CD4-positive, alpha-beta T cell treated with Interleukin-6 at 100 ng/mL for 8 hours (primary cell): Measurements from ENCODE around the gene LRRN3.
"Not testable (repeated sequence)": the region's sequence is repeated elsewhere in the genome, so short reads cannot be mapped to it uniquely, and the experiment has no call there.

Experiments
- DNase-seq: peaks from one replicate; pipeline ENCODE4 v3.0.0-alpha.2; 2020; ENCODE audit warnings: mixed read lengths, low spot score

LRRN3 gene

DNA sequence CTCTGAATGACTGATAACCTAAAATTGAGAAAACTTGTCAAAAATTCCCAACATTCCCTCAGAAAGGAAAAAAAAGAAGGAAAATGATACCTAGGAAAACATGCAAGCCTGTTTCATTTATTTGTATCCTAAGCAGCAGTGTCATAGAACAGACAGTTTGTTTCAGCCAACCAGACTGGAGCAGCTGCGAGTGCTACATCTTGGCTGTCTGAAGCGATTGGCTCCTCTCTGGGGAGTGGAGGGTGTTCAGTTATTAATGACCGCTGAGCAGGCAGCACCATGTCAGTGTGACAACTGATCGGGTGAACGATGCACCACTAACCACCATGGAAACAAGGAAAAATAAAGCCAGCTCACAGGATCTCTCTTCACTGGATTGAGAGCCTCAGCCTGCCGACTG is at the start of gene LRRN3:
Gene LRRN3, plus strand, starts transcription at position 282 of the 400 bp plus-strand sequence. CDS start 31,646 bp downstream, outside the sequence.
- DNase-seq, result peak; percentile 57

DNA sequence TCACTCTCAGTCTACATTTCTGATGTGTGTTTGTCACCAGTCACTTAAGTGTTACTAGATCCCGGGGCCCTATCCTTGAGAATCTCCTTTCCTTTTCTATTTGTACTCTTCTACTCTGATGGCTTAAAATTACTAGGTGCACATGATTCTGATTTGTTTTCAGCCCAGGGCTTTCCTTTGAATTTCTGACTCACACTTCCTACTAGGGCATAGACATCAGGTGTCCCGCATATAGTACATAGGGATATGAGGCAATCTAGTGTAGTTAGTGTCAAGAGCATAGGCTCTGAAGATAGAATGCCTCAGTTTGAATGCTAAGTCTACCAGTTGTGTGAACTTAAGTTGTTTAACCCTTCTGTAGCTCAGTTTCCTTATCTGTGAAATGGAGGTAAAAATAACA is 49.4 kb upstream of the LRRN3 start:
- no peak for DNase-seq

DNA sequence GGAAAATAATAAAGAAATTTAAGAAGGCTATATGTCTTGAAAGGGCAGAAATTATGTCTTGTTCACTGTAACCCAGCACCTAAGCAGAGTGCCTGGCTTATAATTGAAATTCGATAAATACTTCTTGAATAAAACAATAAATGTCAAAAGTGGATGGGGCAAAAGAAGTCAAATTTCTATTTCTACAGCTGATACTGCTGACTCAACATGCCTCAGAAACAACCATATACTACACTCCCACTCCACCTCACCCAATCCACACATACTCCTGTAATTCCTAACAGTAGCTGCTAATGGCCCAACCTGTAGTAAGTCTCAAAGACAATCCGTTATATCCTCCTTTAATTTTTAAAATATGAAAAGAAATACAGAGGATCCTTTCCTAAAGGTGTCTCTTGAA is 48.1 kb upstream of the LRRN3 start:
- no peak for DNase-seq

- DNase-seq, result no peak
Measured at GRCh38 chr7:111043561-111043960, 47.4 kb upstream of the LRRN3 start.

GRCh38 chr7:111045449-111045848 is 45.5 kb upstream of the LRRN3 start:
- DNase-seq, result no peak

GRCh38 chr7:111047595-111047994 is 43.3 kb upstream of the LRRN3 start:
- no peak for DNase-seq

DNA sequence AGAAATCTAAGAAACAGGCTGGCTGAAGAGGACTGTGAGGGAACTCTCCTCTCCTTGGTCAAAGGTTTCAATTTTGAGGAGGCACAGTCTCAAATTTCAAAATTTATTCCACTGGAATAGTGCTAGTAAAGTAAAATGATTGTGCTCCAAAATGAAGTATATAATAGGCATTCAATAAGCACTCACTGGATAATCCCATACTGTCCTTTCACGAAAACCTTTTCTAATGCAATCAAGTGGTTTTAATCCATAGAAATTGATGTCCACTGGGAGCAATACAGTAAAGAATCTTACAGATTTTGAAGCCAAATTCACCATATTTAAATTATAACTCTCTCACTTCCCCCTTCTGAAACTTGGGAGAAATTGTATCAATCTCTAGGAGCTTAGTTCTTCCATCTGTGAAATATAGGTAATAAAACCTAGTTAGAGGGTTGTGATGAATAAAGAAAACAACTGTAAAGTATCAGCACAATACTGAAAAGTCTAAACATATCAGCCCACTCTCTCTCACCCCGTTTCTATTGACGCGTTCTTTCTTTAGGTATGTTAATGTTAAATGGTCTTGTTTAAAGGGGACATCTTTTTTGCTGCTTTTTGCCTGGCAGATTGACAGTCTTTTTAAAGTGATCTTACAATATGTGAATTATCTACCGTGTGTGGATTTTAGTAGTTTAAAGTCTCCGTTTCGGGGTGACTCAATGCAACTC is 40.8 kb upstream of the LRRN3 start:
- DNase-seq, result no peak

DNA sequence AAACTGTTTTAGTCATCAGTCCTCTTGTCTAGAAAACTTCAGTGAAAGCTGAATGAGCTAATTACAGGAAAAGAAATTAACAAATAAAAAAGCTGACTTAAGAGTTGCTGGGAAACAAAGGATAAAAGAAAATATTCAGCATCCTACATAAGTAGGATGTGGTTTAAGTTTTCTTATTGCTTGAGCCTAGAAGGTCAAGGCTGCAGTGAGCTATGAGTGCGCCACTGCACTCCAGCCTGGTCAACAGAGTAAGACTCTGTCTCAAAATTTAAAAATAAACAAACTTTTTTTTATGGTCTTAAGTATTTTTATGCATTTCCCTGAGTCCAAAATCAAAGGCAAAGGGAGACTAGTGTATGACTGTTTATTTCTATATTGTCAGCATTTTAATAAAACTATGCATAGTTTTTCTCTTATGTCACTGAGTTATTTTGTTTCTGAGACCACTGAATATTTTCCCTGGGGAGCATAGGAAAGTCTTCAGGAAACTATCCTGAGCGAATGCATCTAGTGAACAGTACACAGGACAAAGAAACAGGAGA is 40.0 kb upstream of the LRRN3 start:
- no peak for DNase-seq

- DNase-seq, result no peak
Measured at GRCh38 chr7:111051832-111052231, 39.1 kb upstream of the LRRN3 start.

GRCh38 chr7:111053035-111053434 is 37.9 kb upstream of the LRRN3 start:
- no peak for DNase-seq

DNA sequence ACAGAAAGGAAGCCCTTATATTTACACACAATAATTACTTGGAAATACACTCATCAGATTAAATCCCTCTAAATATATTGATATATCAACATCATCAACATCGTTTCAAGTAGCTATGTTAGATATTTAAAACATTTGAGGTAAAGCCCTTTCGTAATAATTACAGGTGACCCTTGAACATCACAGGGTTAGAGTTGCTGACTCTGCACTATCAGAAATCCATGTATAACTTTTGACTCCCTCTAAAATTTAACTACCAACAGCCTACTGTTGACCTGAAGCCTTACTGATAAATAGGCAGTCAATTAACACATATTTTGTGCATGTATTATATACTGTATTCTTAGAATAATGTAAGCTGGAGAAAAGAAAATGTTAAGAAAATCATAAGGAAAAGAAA is 34.6 kb upstream of the LRRN3 start:
- no peak for DNase-seq

DNA sequence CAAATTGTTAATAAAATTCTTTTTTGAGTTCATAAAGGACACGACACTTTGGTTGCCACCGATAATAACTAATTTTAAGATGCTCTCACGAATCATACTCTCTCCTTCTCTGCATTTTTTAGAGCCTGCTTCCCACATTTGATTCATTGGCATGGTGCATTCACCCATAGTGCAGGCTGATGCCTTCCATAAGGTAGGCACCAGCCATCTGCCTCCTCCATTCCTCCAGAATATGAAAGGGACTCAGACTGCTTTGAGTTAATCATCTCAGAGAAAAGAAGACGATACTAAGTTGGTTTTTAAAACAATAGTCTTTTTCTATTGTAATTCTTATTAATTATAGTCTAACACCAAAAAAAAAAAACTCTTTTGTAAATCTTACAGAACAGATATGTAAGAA is 33.9 kb upstream of the LRRN3 start:
- no peak for DNase-seq

- DNase-seq, result no peak
Measured at GRCh38 chr7:111059833-111060232, 31.1 kb upstream of the LRRN3 start.

- no peak for DNase-seq
Measured at GRCh38 chr7:111063166-111063565, 27.8 kb upstream of the LRRN3 start.

DNA sequence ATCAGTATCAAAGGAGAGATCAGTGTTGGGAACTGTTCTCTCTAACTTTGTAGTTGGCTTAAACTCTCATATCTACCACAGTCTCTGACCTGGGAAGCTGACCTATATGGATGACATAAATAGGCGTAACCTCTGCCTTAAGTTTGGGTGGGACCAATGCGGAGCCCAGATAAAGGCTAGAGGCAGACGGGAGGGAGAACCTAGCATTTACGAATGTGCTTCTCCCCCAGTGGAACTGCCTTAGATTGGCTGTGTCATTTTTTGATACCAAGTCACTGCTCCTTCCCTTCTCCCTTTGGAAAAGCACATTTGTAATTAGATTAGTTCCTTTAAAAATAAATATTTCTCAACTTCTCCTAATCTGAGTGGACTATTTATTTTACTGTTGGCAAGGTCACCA is 23.7 kb upstream of the LRRN3 start:
- no peak for DNase-seq

DNA sequence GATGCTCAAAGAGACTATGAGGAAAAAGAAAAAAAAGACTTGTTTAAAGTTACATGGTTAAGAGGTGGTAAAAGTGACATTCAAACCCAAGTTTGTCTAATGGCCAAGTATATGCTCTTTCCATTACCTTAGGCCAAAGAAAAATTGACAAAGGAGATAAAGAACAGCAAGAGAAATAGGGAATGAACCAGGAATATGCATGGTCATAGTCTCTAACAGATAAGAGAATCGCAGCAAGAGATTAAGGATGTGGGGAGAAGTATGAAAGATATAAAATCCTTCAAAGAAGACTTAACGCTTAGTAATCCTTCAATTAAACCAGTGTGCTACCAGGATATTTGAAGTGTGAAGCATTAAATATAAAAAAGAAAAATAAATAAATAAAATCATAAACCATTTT is 23.2 kb upstream of the LRRN3 start:
- DNase-seq, result no peak

DNA sequence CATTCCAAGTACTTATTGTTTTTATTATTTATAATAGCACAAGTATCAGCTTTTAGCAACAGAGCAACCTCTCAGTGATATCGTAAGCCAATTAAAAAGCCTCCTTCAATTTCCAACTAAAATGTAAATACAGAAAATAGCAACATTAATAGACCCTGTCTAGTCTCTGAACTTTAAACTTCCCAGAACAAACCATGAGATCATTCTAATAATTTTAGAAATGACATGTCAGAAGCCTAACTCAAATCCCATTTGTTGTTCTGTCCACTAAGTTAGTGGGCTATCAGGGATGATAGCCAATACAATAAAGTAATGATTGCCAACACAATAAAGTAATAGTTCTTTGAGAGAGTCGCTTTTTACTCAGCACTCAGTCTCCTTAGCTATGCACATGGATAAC is 22.3 kb upstream of the LRRN3 start:
- DNase-seq, result no peak

DNA sequence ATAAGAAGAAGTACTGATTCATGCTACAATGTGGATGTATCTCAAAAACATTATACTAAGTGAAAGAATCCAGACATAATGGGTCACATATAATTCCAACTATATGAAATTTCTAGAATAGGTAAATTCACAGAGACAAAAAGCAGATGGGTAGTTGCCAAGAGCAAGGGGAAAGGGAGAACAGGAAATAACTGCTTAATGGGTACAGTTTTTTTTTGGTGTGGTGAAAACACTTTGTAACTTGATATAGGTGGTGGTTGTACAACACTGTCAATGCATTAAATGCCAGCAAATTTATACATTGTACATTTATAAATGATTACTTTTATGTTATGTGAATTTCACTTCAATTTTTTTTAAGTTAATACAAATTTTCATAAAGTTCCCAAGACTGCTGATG is 19.4 kb upstream of the LRRN3 start:
- DNase-seq, result no peak

- DNase-seq, result not testable (repeated sequence)
Measured at GRCh38 chr7:111072658-111073057, 18.3 kb upstream of the LRRN3 start.

- peak; percentile 17 for DNase-seq
Measured at GRCh38 chr7:111074071-111074747, 16.7 kb upstream of the LRRN3 start.

- DNase-seq, result no peak
Measured at GRCh38 chr7:111074748-111075146, 16.2 kb upstream of the LRRN3 start.

GRCh38 chr7:111075498-111075897 is 15.4 kb upstream of the LRRN3 start:
- no peak for DNase-seq

DNA sequence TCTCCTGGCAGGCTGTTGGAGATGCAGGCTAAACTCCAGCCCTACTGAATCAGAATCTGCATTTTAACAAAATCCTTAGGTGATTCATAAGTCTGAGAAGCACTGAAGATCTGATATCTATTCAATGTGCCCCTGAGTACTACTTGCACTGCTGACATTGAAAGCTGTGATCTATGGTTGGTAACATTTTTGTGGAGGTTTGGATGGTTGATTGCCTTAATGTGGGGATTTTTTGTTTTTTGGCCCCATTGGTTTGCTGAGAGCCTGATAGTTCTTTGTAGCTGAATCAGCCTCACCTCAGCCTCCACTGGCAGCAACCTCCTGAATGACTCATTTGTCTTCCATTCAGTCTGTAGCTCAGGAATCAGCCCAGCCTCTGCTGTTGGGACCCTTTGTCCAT is 14.7 kb upstream of the LRRN3 start:
- no peak for DNase-seq

DNA sequence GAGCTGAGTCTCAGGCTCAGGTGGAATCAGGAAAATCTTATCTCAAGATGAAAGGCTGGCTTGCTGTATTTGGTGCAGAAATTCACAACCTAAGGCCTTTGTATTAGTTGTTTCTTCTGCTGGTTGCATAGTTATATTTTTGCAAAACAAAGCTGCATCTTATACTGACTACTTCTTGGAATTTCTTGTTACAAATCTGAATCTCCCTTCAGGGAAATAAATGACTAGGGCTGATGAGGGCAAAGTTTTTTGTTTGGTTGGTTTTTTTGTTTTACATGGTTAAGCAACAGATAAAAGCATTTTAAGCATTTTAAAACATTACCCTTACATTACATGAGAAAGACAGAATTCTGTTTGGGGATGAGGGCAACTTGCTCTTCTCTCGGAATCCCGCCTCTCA is 13.9 kb upstream of the LRRN3 start:
- no peak for DNase-seq
